ENCODE measurements around the gene TLE6. TPM values are rescaled to one million over a fixed set of nuclear protein-coding genes. Genes with fewer than 3 reads are reported as not detected.

TLE6 gene
- total and polyA plus RNA-seq, 2 of the 4 experiments (the other 2 are of a cell fraction): under 0.01 to 0.17 TPM

GRCh38 chr19:2982561-2982960, 5.2 kb downstream of the TLE6 start:
- in situ Hi-C loops (cut with MboI; ENCODE audit: low sequenced_read_pairs): no loop called here
- Histone ChIP-seq H3K18ac (ENCODE audit: low read depth, low read length) (no peak overlapping the region), H2AK9ac (replicated peaks; ENCODE audit: low read depth, low read length, poor library complexity) (no peak overlapping the region), H2BK20ac (ENCODE audit: low read depth, low read length) (no peak overlapping the region), H4K20me1 (ENCODE audit: insufficient read depth, low read length) (no peaks in the 10 kb centered on the region), H3K4me2 (ENCODE audit: low read depth, low read length) (no peak overlapping the region), H3K4me1 (ENCODE audit: control insufficient read depth, insufficient read depth, low read length) (peaks cover 10% of the 10 kb centered on the region; the same call in 1 of the 2 replicates), H2BK120ac (ENCODE audit: low read depth, low read length) (no peak overlapping the region), H3K9me1 (ENCODE audit: insufficient read depth, low read length) (no peaks in the 10 kb centered on the region), H2BK5ac (ENCODE audit: low read depth, low read length, poor library complexity, severe bottlenecking) (no peak overlapping the region), H3K9me3 (ENCODE audit: control insufficient read depth, insufficient read depth, low read length) (no peaks in the 10 kb centered on the region), H3K27me3 (ENCODE audit: control insufficient read depth, insufficient read depth, low read length) (peaks cover 10% of the 10 kb centered on the region), H3K9ac (ENCODE audit: low read depth, low read length) (no peak overlapping the region), H4K91ac (ENCODE audit: insufficient read depth, low read depth, low read length) (no peak overlapping the region), H3K4me3 (ENCODE audit: insufficient read depth, low read depth, low read length) (no peak overlapping the region), H3K14ac (replicated peaks; ENCODE audit: low read depth, low read length) (no peak overlapping the region), H3K23ac (ENCODE audit: low read depth, low read length) (no peak overlapping the region), H4K5ac (ENCODE audit: low read depth, low read length) (no peak overlapping the region), H3K56ac (ENCODE audit: extremely low read depth, insufficient read depth, low read length) (no peak overlapping the region), H3K79me1 (ENCODE audit: low read depth in 1 of 2, low read length in 2 of 2) (no peaks in the 10 kb centered on the region), H2AK5ac (ENCODE audit: low read depth, low read length) (no peak overlapping the region), H3K27ac (ENCODE audit: insufficient read depth, low read length) (no peak overlapping the region), H2BK15ac (ENCODE audit: low read depth, low read length) (no peak overlapping the region), H4K8ac (ENCODE audit: low read depth in 2 of 2, low read length in 2 of 2) (no peak overlapping the region; a peak in 1 of 4 replicates), H3K4ac (ENCODE audit: low read depth, low read length) (no peak overlapping the region), H3K36me3 (ENCODE audit: control insufficient read depth, insufficient read depth, low read length) (no peaks in the 10 kb centered on the region), H2AFZ (replicated peaks; ENCODE audit: low read length, poor library complexity) (peak overlapping the region; percentile 65)
- DNase-seq (no peak), ATAC-seq (ENCODE audit: low read depth) (no peak)
- no peak for TF ChIP-seq MAFK (IDR thresholded peaks at IDR 0.05; ENCODE audit: low read depth, low read length)
- TF ChIP-seq ELK1 (IDR thresholded peaks at IDR 0.05; ENCODE audit: borderline replicate concordance, low read depth, low read length): no peak
- TF ChIP-seq CHD1 (IDR thresholded peaks at IDR 0.05; ENCODE audit: low read depth, low read length): no peak
- intact Hi-C loops (cut with micrococcal nuclease): no loop called here
- CTCF ChIA-PET: no interaction called here
- no TSS peak for BruUV-seq (replicated peaks)
- POLR2A ChIA-PET (ENCODE audit: unreplicated experiment): interaction anchor here (0.7 kb wide), 1 partner anchor 23 kb away, joined by 3 read pairs; no protein-coding TSS in a partner anchor
- dilution Hi-C loops (cut with HindIII; ENCODE audit: low sequenced_read_pairs, unreplicated experiment): no loop called here
- 46% methylated on average over 3 of the region's 8 CpGs; no CpG with 5 or more reads in 1 of the 2 experiments for WGBS, 2 experiments (ENCODE audit: extremely low coverage in 2 of 2, insufficient read length in 1 of 2)
